Gastroesophageal sphincter (tissue), 3 donors: ENCODE measurements around the gene VSIG10L2.

Source experiments
- CTCF ChIP-seq, 4 experiments: fragments of 200-600 bp in 2 of 4; fragments of 450-650 bp in 2 of 4; sonication (generic) in 1 of 4; IDR thresholded peaks; one replicate each; pipeline ENCODE4 v1.5.1; 2017 to 2019; ENCODE audit warnings: antibody characterized with exemption in 4 of 4, mild to moderate bottlenecking in 2 of 4, moderate library complexity in 2 of 4
- EP300 ChIP-seq: sonication (generic); formaldehyde crosslinking; IDR thresholded peaks from one replicate; pipeline ENCODE4 v1.6.1; 2017; ENCODE audit warnings: antibody characterized with exemption, mild to moderate bottlenecking
- POLR2A ChIP-seq, 2 donors: fragments of 450-650 bp; IDR thresholded peaks; one replicate each; pipeline ENCODE4 v1.6.1; 2017; ENCODE audit warnings: antibody characterized with exemption in 2 of 2, mild to moderate bottlenecking in 2 of 2, moderate library complexity in 1 of 2
- POLR2AphosphoS5 ChIP-seq: sonication (generic); formaldehyde crosslinking; IDR thresholded peaks from one replicate; pipeline ENCODE4 v1.6.1; 2017; ENCODE audit warnings: antibody characterized with exemption

DNA sequence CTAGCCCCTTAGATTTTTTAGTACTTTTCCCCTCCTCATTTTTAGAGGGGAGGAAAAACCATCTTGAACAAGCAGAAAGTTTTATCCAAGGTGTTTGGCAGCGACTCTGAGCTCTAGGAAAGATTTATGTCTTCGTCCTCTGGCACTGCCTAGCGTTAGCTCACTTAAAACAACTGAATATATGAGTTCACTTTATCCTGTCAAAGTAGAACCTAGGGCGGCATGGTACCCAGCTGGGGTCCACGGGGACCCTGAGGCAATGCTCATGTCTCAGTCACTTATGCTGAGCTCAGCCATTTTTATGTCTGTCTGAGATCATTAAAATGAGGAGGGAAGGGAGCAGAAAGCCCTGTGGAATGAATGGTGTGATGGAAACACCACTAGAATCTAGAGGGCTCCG, 14.2 kb upstream of the VSIG10L2 start:
- TF ChIP-seq CTCF (IDR thresholded peaks at IDR 0.05), result no peak
- no peak for TF ChIP-seq POLR2AphosphoS5
- TF ChIP-seq EP300, result no peak
- TF ChIP-seq POLR2A (IDR thresholded peaks at IDR 0.05), result no peak
